GM19455 (cell line): ENCODE data around the gene MRPS2.
"Not testable (repeated sequence)": the region's sequence is repeated elsewhere in the genome, so short reads cannot be mapped to it uniquely, and the experiment has no call there.

Source experiments
- ATAC-seq: cut with Tn5 transposase; IDR thresholded peaks from one replicate; pipeline ENCODE4 v1.9.1; 2021; ENCODE audit not compliant: unreplicated experiment

Gene MRPS2

DNA sequence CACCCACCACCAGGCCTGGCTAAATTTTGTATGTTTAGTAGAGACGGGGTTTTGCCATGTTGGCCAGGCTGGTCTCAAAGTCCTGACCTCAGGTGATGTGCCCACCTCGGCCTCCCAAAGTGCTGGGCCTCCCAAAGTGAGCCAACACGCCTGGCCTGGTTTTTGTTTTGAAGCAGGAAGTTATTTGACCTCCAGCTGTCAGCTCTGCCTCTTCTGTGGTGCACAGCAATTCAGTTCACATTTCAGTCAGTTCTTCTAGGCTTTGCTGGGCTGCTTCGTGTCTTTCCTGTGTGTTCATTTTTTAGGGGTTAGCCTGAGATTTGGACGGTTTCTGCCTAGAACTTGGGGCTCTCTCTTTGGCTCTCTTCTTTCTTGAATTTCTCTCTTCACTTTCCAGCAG is 29.7 kb downstream of the MRPS2 start:
- no peak for ATAC-seq

DNA sequence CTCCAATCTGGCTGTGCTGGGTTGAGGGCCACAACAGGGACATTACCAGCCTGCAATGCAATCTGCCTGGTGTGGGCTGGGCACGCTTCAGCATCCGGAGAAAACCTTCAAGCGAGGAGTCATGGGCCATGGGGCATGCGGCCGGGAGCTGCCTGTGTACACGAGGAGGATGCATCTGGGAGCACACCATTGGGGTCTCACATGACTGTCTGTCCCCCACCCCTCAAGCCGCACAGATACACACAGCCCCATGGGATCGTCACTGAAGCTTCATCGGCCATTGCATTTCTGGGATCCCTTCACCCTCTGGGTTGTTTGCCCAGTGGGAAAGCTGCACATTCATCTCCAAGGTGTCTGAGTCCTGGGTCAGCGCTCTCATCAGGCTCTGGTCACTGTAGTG is 30.6 kb downstream of the MRPS2 start:
- ATAC-seq = no peak

DNA sequence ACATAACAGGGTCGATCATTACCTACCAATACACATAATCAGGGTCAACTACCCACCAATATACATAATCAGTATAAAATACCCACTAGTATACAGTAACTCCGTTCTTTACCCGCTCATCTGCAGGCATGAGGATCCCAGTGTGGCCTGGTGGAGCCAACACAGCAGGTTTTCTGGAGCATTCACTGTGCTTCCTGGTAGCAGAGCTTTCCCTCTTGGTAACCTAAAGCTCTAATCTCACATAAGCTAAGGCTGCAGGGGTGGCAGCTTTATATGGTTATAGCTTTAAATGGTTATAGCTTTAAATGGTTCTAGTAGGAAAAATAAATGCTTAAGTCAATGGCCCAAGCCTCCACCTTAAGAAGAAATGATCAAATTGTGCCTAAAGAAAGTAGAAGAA is 32.6 kb downstream of the MRPS2 start:
- no peak for ATAC-seq

DNA sequence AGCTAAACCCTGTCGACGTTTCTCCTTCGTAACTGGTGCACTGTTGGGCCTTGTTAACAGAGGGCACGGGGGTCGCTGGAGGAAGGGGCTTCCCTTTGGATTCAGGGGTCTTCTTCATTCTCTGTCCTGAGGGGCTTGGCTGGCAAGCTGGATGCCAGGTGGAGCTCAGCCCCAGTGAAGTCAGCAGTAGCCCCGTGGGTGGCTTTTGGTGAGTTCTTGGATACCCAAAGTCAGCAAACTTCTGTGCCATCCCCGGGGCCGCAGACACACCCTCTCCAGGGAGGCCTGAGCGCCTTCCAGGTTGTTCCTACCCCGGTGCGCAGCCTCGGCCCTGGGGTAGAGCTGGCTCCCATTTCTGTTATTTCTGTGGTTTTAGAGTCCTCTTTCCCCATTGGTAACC is 33.2 kb downstream of the MRPS2 start:
- no peak for ATAC-seq

DNA sequence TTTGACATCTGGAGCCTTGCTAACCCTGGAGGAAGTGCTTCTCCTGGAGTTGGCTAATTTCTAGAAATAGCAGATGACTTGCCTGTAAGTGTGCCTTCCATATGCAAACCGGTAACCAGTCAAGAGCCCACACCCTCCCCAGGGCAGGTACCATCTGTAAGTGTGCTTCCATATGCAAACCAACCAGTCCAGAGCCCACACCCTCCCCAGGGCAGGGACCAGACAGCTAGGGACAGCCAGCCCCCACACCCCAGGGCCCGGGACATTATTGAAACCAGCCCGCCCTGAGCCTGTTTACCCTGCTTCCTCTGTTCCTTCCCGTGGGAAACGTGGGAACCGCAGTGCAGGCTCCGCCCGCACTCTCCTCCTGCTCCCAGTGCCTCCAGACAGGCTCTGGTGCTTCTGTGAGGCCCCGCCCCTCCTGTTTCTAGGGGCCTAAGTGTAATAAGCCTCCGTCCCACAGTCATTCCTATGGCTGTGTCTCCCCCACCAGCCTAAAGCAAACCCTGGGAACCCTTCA is 33.8 kb downstream of the MRPS2 start:
- not testable (repeated sequence) for ATAC-seq

DNA sequence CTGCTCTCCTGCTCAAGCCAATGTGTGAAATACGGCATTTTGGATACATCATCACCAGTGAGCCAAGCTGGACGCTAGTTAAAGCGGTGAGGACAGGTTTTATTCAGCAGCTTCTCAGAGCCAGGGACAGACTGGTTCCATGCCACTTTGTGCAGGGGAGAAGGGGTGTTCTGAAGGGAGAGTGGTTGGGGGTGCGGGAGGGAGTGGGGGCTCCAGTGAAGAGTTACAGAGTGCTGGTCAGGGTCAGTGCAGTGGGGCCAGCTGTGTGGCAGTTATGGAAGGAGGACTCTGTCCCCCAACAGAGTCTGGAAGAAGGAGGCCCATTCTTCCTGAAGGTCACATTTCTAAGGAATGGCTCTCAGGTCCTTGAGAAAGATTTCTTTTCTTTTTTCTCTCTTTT is 34.3 kb downstream of the MRPS2 start:
- not testable (repeated sequence) for ATAC-seq

DNA sequence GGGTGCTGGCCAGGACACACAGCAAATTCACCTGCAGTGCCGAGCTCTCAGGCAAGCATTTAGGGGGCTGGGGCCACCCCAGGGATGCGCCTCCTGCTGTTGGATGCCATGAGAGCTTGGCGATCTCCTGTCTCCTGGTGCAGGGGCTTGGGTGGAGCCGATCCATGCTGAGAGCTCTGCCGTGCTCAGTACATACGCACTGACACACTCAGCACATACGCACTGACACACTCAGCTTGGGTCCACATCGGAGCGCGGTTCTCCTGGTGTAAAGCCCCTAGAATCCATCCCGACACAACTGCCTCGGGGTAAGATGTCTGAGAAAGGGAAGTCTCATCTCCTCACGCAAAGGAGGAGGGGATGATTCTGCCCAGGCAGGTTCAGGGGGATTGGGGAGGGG is 35.1 kb downstream of the MRPS2 start:
- not testable (repeated sequence) for ATAC-seq

DNA sequence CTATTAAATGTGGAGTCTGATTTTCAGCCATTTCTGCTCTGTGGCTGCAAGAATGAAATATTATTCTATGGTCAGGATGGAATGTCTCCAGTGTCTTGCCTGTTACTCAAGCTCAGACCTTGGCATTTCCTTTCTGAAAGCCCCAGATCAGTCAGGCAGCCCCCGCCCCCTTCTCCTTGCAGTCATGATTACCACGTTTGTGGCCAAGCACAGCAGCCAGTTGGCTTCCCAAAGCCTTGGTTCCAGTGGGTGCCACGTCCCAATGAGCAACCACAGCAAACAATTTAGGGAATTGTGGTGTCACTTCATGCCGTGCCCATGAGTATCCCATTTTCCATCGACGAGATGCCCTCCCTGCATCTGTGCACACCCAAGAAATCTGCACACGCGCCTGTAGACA is 35.7 kb downstream of the MRPS2 start:
- ATAC-seq = no peak

DNA sequence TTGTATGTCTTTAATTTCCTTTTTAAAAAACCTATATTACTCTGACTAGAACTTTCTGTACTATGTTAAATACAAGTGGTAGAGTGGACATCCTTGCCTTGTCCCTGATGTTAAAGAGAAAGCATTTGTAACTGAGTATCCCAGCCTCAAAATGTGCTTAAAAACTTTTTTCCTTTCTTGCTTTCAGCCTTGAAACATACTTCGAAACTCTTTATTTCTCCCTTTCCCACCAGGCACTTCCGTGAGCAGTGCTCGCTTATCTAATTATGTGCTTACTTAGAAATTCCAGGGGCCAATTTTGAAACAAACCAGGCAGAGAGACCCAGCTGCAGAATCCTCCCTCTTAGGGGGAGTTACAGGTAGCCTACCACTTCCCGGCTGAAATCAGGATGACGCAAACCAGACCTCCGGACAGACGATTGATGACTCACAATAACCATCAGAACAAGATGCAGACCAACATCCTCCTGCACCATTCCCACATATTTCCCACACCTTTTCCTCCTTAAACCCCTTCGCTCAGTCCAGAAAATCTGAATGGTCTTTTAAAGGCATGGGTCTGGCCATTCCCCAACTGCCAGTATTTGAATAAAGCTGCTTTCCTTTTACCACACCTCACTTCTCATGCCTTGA is 42.9 kb downstream of the MRPS2 start:
- not testable (repeated sequence) for ATAC-seq

DNA sequence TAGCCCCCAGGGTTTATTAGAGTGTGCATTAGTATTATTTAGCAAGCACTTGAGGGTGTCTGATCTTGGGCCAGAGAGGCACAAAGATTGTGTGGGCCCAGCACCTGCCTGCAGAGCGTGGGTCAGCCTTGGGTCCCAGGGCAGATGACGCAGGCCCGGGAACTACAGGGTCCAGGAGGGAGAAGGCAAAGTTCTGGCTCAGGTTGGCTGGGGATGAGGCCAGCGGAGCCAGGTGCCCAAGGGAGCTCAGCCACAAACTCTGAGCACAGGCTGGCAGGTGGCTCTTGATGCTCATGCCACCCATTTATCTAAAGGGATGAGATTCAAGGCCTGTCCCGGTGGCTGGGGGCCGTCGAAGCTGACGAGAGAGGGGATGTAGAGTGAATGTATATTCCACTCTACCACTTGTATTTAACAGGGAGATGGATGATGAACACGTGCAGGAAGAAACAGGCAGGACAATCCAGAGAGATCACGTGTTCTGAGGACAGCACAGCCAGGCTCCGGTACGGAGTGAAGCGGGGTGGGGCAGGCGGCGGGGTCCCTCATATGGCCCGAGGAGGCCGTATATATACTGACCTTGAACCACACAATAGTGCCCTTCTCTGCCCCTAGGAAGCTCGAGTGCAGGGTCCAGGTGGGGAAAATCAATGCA is 44.6 kb downstream of the MRPS2 start:
- ATAC-seq = no peak

DNA sequence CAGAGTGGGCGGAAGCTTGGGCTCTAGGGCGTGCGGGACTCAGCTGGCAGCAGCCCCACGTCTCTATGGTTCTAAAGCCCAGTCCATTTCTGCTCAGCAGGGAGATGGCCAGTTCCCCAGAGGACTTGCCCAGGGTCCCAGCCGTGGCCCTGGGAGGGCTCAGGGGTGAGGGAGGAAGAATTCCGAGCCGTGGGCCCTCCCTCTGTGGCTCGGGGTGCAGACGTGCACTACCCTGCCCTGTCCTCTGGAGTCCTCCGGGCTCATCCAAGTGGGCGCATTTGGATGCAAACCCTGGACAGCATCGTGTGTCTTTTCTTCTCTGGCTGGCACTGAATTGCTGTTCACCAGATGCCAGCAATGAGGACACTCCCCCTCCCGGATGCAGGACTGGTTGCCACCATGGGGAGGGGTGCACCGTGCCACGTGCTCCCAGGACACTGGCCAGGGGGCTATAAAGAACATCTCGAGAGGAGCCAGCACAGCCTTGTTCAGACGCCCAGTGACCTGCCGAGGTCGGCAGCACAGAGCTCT is 45.2 kb downstream of the MRPS2 start, which contains the start of gene OBP2A:
Gene OBP2A (plus strand): TSS at position 481 of the 531 bp plus-strand sequence. CDS start 55 bp downstream, outside the sequence.
- not testable (repeated sequence) for ATAC-seq

DNA sequence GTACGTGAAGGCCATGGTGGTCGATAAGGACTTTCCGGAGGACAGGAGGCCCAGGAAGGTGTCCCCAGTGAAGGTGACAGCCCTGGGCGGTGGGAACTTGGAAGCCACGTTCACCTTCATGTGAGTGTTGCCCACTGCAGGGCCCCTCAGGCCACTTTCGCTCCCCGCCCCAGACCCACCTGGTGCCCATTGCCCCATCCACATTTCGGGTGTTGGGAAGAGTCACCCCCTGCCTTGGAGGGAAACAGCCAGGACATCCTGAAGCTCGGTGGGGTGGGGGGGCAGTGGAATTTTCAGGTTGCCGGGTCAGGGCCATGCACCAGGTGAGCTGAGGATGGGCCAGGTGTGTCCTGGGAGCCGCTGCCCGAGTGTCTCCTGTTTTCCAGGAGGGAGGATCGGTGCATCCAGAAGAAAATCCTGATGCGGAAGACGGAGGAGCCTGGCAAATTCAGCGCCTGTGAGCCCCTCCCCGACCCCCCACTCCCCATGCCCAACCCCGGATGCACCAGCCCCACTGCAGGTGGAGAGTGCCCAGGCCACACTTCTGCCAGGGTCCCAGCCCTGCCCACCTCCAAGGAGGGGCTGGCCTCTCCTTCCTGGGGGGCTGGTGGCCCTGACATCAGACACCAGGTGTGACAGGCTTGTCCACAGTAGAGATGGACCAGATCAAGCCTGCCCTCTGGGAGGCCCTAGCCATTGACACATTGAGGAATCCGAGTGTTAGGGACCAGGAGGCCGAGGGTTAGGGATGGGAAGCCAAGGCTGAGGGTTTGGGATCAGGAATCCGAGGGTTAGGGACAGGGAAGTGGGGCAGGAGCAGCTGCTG is 46.5 kb downstream of the MRPS2 start:
- not testable (repeated sequence) for ATAC-seq

DNA sequence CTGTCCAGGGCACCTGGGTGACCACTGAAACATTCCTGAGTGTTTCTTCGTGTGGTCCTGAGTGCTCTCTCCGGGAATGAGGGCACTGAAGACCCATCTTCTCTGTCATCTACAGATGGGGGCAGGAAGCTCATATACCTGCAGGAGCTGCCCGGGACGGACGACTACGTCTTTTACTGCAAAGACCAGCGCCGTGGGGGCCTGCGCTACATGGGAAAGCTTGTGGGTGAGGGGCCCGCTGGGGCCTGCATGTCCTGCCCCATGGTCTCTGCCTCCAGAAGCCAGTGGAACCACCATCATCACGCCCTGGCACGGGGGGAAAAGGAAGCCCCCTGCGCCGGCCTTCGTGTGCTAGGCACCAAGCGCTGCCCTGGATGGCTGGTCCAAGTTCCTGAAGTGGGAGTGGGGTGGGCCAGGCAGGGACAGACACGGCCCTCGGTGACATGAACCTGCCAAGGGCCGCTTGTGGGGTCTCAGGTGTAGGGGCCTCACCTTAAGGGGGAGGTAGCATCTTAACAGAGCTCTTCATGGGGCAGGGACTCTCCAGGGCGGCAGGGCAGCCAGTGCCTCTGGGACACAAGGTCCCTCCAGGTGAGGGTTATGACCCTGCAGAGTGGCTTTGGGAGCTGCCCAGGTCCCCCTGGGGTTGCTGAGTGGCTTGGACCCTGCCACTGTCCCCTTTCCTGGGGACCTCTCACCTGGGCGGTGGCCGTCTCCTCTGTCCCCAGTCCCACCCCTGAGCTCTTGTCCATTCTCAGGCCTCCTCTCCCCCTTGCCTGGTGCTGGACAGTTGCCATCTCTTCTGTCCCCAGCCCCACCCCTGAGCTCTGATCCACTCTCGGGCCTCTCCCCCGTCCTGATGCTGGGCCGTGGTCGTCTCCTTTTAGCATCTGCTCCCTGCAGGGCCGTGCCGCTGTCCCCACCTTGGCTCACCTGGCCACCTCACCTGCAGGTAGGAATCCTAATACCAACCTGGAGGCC is 47.6 kb downstream of the MRPS2 start:
- no peak for ATAC-seq

DNA sequence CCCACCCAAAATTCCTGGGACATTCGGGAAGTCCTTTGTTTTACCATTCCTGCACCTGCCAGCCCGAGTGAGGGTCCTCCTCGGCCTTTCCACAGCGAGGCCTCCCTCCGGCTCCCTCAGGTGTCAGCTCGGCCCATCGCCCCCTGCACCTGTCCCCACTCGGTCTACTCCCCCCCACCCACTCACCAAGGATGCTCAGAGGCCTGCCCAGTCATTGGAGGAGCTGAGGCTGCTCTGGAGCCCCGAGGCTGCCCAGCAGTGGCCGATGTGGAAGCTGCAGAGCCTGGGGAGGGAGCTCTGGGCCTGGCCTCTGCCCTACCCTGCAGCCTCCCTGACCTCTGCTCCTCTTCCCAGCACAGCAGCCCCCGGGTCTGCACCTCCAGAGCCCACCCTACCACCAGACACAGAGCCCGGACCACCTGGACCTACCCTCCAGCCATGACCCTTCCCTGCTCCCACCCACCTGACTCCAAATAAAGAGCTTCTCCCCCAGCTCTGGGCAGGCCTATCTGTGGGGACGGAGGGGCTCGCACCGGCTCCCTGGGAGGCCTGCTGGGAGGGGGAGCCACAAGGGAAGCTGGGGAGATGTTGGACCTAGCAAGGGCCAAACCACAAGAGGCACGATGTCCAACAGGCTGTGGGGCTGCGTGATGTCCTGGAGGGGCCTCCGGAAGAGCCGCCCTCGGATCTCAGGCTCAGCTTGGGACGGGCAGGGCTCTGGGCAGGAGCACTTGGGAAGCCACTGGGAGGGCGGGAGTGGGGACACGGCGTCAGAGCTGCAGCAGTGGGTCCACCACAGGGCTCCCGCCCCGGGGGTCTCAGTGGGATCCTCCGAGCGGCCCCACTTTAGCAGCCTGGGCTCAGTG is 49.2 kb downstream of the MRPS2 start:
- ATAC-seq = not testable (repeated sequence)

DNA sequence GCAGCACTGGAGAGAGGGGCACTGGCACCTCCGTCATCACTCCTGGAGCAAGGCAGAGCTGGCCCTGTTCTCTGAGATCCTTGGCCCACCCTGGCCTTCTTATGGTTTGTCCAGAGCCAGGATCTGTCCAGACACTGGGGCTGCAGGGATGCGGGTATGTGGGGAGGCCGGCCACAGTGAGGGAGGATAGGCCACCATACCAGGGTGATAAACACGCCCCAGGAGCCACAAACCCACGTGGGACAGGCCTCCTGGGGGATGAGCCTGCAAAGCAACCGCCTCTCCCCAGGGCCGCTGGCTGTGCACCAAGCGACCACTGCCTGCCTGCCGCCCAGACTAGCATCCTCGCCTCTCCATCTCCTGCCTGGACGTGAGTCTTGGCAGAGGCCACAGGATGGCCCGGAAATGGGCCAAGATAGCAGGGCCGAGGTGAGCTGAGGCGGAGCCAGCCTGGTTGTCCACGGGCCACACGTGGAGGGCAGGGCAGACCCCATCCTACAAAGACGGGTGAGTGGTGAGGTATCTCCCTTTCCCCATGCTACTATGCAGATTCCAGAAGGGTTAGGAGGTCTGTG is 49.9 kb downstream of the MRPS2 start:
- no peak for ATAC-seq

DNA sequence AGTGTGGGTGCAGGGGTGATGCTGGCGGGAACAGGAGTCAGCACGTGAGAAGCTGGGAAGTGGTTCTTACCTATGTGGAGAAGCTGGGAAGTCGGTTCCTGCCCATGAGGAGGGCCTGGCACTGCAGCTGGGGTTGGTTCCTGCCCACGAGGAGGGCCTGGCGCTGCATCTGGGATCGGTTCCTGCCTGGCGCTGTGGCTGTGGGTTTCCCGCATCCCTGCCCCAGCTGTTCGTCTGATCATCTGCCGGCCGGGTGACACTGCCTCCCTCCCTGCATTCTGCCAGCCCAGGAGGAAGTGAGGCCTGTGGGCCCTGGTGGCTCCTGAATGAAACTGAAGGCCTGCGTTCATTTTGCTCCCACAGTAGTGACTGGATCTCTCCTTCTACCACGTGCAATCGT is 50.5 kb downstream of the MRPS2 start:
- no peak for ATAC-seq

DNA sequence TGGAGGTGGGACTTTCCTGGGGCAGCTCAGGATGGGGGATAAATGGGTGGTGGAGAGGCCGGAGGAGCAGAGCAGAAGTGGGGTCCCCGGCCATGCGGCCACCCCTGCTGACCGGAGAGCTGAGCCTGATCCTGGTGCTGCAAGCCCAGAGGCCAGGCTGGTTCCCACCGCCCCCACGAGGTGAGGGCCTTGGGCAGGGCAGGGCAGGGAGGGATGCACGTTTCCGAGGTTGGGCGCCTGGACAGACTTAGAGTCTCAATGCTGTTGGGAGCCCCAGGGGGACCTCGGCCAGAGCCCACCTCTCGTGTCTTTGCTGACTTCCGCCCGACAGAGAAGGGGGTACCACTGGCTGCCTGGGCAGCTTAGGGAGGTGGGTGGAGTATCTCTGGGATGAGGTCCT is 51.0 kb downstream of the MRPS2 start:
- ATAC-seq = no peak

DNA sequence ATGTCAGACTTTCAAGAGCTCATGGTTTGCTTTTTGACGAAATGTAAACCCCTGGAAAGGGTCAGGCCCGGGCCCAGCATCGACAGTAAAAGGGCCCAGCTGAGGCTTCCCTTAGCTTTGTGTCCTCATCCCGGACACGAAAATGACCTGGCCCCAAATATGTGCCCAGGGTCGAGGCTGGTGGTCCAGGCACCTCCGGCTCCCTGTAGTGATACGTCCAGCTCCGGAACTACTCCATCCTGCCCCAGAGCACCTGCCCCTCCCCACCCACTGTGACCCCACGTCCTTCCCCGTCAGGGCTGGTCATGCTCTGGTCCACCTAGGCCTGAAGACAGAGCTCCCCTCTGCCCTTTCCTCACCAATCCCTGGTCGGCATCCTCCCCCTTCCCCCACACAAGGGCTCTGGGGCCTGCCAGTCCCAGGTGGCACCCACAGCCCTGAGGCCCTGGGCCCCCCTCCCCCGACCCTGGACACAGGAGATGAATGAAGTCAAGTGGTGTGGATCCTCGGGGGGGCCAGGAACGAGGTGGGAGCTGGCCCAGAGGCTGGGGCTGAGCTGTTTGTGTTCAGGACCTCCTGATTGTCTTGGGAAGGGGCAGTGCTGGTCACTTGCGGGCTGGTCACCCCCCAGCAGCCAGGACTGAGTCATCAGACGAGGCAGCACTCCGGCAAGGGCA is 51.7 kb downstream of the MRPS2 start:
- ATAC-seq = no peak
